SK-N-SH (cell line): ENCODE results near the gene GARIN1A. TPM values are rescaled to one million over a fixed set of nuclear protein-coding genes. Genes with fewer than 3 reads are reported as not detected.

Source experiments
- CTCF ChIA-PET: fragments of 300-600, 350-600 bp; formaldehyde crosslinking; extraction: SDS; loops from one replicate; lab custom pipeline; 2021; lab: Yijun Ruan, JAX
- POLR2A ChIA-PET: fragments of 350-600 bp; sonication (Branson Sonifier 250); formaldehyde crosslinking; extraction: SDS; loops from one replicate; lab custom pipeline; 2020; ENCODE audit warnings: antibody characterized with exemption, inconsistent platforms; lab: Yijun Ruan, JAX
- DNase-seq: peaks from one replicate; pipeline ENCODE4 v3.0.0; 2012
- H2AFZ ChIP-seq: fragments of 200-600 bp; sonication (generic); 2 replicates; pipeline ENCODE4 v1.8.1; 2016; ENCODE audit warnings: antibody characterized with exemption, mild to moderate bottlenecking, low read depth
- H3F3A ChIP-seq: fragments of 200-600 bp; sonication (generic); replicated peaks from 2 replicates; pipeline ENCODE3; 2016; ENCODE audit warnings: antibody characterized with exemption, mild to moderate bottlenecking; ENCODE audit not compliant: insufficient read depth
- H3K27ac ChIP-seq, 2 experiments: fragments of 200-500 bp in 1 of 2; fragments of 200-600 bp in 1 of 2; sonication (Bioruptor generic) in 1 of 2; sonication (generic), shearing (Covaris generic) in 1 of 2; 2 replicates each; pipeline versions ENCODE4 v1.5.1 to v1.6.1; 2014 to 2016; ENCODE audit warnings: low read depth in 2 of 2, inconsistent platforms in 1 of 2, low read length in 1 of 2, mild to moderate bottlenecking in 1 of 2, mixed read lengths in 1 of 2
- H3K27me3 ChIP-seq: fragments of 200-600 bp; sonication (generic), shearing (Covaris generic); 2 replicates; pipeline ENCODE4 v1.6.1; 2016; ENCODE audit warnings: mixed run types; ENCODE audit not compliant: insufficient read depth
- H3K36me3 ChIP-seq, 2 experiments: fragments of 200-500 bp in 1 of 2; fragments of 200-600 bp in 1 of 2; sonication (Bioruptor generic) in 1 of 2; sonication (generic) in 1 of 2; replicated peaks in 1 of 2; 2 replicates each; pipeline versions ENCODE3 to v1.5.1; 2014 to 2016; ENCODE audit warnings: low read length in 1 of 2, mild to moderate bottlenecking in 1 of 2; ENCODE audit not compliant: insufficient read depth in 2 of 2, control insufficient read depth in 1 of 2
- H3K4me1 ChIP-seq, 2 experiments: fragments of 200-500 bp in 1 of 2; fragments of 200-600 bp in 1 of 2; sonication (Bioruptor generic) in 1 of 2; sonication (generic), shearing (Covaris generic) in 1 of 2; 2 replicates each; pipeline versions ENCODE4 v1.5.1 to v1.6.1; 2014 to 2016; ENCODE audit warnings: low read depth in 1 of 2, low read length in 1 of 2, mixed run types in 1 of 2; ENCODE audit not compliant: insufficient read depth in 2 of 2, control insufficient read depth in 1 of 2
- H3K4me2 ChIP-seq: fragments of 200-600 bp; sonication (generic), shearing (Covaris generic); 2 replicates; pipeline ENCODE4 v1.6.1; 2017; ENCODE audit warnings: mixed run types
- H3K4me3 ChIP-seq, 2 experiments: fragments of 200-500 bp in 1 of 2; fragments of 200-600 bp in 1 of 2; sonication (Bioruptor generic) in 1 of 2; sonication (generic), shearing (Covaris generic) in 1 of 2; 2 replicates each; pipeline versions ENCODE4 v1.5.1 to v1.8.1; 2014 to 2016; ENCODE audit warnings: low read depth in 2 of 2, inconsistent platforms in 1 of 2, low read length in 1 of 2, mild to moderate bottlenecking in 1 of 2, mixed read lengths in 1 of 2, moderate library complexity in 1 of 2
- H3K79me2 ChIP-seq: fragments of 200-600 bp; sonication (generic); 2 replicates; pipeline ENCODE4 v1.8.1; 2017; ENCODE audit warnings: mild to moderate bottlenecking; ENCODE audit not compliant: insufficient read depth
- H3K9ac ChIP-seq: fragments of 200-600 bp; sonication (generic); 2 replicates; pipeline ENCODE4 v1.6.1; 2017; ENCODE audit warnings: mixed run types
- H3K9me2 ChIP-seq: fragments of 200-600 bp; sonication (generic); 2 replicates; pipeline ENCODE4 v1.6.1; 2017; ENCODE audit warnings: mixed run types
- H3K9me3 ChIP-seq: fragments of 200-600 bp; sonication (generic); 2 replicates; pipeline ENCODE4 v1.6.1; 2017; ENCODE audit warnings: mixed run types, mild to moderate bottlenecking, moderate library complexity
- H4K20me1 ChIP-seq: fragments of 200-600 bp; sonication (generic); 2 replicates; pipeline ENCODE4 v1.6.1; 2017; ENCODE audit warnings: mild to moderate bottlenecking, mixed run types; ENCODE audit not compliant: insufficient read depth
- CHD2 ChIP-seq: fragments of 150-350 bp; IDR thresholded peaks from 2 replicates; pipeline ENCODE4 v1.6.1; 2018; ENCODE audit warnings: low read length; ENCODE audit not compliant: partially characterized antibody
- EZH2phosphoT487 ChIP-seq: fragments of 200-600 bp; sonication (generic); IDR thresholded peaks from 2 replicates; pipeline ENCODE4 v1.6.1; 2017; ENCODE audit warnings: low read depth, mixed run types, mild to moderate bottlenecking, antibody characterized with exemption, moderate library complexity, borderline replicate concordance
- FOXJ3 ChIP-seq: sonication (generic); formaldehyde crosslinking; IDR thresholded peaks from 2 replicates; pipeline ENCODE4 v1.5.1; 2020; ENCODE audit warnings: mild to moderate bottlenecking, missing genetic modification reagents
- GATA2 ChIP-seq: sonication (generic); formaldehyde crosslinking; IDR thresholded peaks from 2 replicates; pipeline ENCODE4 v1.5.0; 2020; ENCODE audit warnings: mild to moderate bottlenecking, missing genetic modification reagents
- RAD21 ChIP-seq: IDR thresholded peaks from 2 replicates; pipeline ENCODE4 v1.6.1; 2012; ENCODE audit warnings: mild to moderate bottlenecking, low read length
- RCOR1 ChIP-seq: fragments of 150-350 bp; IDR thresholded peaks from 2 replicates; pipeline ENCODE4 v1.6.1; 2017; ENCODE audit warnings: antibody characterized with exemption, low read length
- REST ChIP-seq: IDR thresholded peaks from 2 replicates; pipeline ENCODE4 v1.6.1; 2012; ENCODE audit warnings: mild to moderate bottlenecking, low read depth, low read length, moderate library complexity
- SIN3A ChIP-seq: IDR thresholded peaks from 2 replicates; pipeline ENCODE4 v1.6.1; 2012; ENCODE audit warnings: low read depth, mild to moderate bottlenecking, low read length, moderate library complexity, borderline replicate concordance
- SMC3 ChIP-seq: IDR thresholded peaks from 2 replicates; pipeline ENCODE4 v1.6.1; 2012; ENCODE audit warnings: low read depth, low read length, improper control_type of control experiment
- TAF1 ChIP-seq: IDR thresholded peaks from 2 replicates; pipeline ENCODE4 v1.6.1; 2012; ENCODE audit warnings: low read depth, mild to moderate bottlenecking, low read length, moderate library complexity, borderline replicate concordance
- YY1 ChIP-seq: IDR thresholded peaks from 2 replicates; pipeline ENCODE4 v1.4.0; 2012; ENCODE audit warnings: low read depth, mild to moderate bottlenecking
- WGBS: methylation state at CpG from one replicate; pipeline ENCODE4 v1.1.6; 2017; ENCODE audit warnings: low lambda C conversion rate; 5-methylcytosine and 5-hydroxymethylcytosine counted together
- polyA plus RNA-seq, 3 experiments: library from polyadenylated mRNA; depleted of rRNA; stranded (reverse); fragments of >200 nt; gene quantifications; 2 replicates each; pipeline ENCODE4 v1.2.3, GENCODE V29; 2012
- TF ChIP-seq, protein P1 (sequence below): IDR thresholded peaks from 2 replicates; pipeline ENCODE4 v1.4.0; 2012; ENCODE audit warnings: low read depth
- TF ChIP-seq, protein P2 (sequence below): fragments of 150-350 bp; IDR thresholded peaks from 2 replicates; pipeline ENCODE4 v1.6.1; 2017; ENCODE audit warnings: antibody characterized with exemption, low read length, low read depth, borderline replicate concordance
- TF ChIP-seq, protein P3 (sequence below): fragments of 200-600 bp; sonication (generic); IDR thresholded peaks from 2 replicates; pipeline ENCODE4 v1.6.1; 2017; ENCODE audit warnings: antibody characterized with exemption, mild to moderate bottlenecking, moderate library complexity

Gene GARIN1A
- polyA plus RNA-seq, 1 of the 3 experiments (the other 2 are of a cell fraction): 1.2 TPM

GRCh38 chr7:128694738-128695137, 22.6 kb downstream of the GARIN1A start:
- no peak for DNase-seq
- no peaks in the 10 kb centered on the region for H3K36me3 ChIP-seq
- 54% methylated on average over 2 of the region's 2 CpGs for WGBS
- H3K4me1 ChIP-seq: no peaks in the 10 kb centered on the region; a peak in 1 of 4 replicates
- no peak overlapping the region for H3K9ac ChIP-seq
- no peak overlapping the region for H3K4me3 ChIP-seq
- POLR2A ChIA-PET: no interaction called here
- TF ChIP-seq SIN3A (no peak), FOXJ3 (CRISPR knock-in tag) (no peak), YY1 (no peak), REST (no peak), CHD2 (no peak), SMC3 (no peak)
- TF ChIP-seq, protein P1, sequence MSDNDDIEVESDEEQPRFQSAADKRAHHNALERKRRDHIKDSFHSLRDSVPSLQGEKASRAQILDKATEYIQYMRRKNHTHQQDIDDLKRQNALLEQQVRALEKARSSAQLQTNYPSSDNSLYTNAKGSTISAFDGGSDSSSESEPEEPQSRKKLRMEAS: no peak
- TF ChIP-seq, protein P2, sequence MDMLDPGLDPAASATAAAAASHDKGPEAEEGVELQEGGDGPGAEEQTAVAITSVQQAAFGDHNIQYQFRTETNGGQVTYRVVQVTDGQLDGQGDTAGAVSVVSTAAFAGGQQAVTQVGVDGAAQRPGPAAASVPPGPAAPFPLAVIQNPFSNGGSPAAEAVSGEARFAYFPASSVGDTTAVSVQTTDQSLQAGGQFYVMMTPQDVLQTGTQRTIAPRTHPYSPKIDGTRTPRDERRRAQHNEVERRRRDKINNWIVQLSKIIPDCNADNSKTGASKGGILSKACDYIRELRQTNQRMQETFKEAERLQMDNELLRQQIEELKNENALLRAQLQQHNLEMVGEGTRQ: no peak
- no peaks in the 10 kb centered on the region for H3K9me2 ChIP-seq
- H3K79me2 ChIP-seq: no peaks in the 10 kb centered on the region
- H4K20me1 ChIP-seq: no peaks in the 10 kb centered on the region
- no peak overlapping the region for H3K4me2 ChIP-seq
- no peak overlapping the region for H3K27ac ChIP-seq
- H3K9me3 ChIP-seq: no peaks in the 10 kb centered on the region
- peaks cover 6% of the 10 kb centered on the region; the same call in 1 of the 2 replicates for H3K27me3 ChIP-seq
- H2AFZ ChIP-seq: no peak overlapping the region
- CTCF ChIA-PET: interaction anchor here (1.1 kb wide), 2 partner anchors 22 to 189 kb away, joined by 3 to 5 read pairs; partner anchors contain the start of gene GARIN1A
- peaks cover 4% of the 10 kb centered on the region for H3F3A ChIP-seq

DNA sequence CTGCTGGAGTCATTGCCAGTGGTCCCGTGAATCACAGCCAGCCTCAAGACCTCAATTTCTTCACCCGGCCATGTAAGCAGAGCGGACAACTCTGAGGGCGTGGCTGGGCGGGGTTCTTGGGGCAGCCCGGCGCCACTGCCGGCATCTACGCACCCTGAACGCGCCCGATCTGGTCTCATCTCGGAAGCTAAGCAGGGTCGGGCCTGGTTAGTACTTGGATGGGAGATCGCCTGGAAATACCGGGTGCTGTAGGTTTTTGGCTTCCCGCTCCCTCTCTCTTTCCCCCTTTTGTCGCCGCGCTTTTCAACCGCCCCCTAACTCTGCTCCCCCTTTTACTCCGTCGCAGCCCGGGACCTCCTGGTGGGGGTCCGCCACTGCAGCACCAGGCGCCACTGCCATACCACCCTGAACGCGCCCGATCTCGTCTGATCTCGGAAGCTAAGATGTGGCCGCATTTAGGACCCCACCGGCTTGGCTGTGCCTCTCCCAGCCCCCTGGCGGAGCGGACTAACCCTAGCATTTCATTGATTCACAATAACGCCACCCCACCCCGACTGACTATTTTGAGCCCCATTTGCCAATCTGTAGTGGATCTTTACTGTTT, 25.3 kb downstream of the GARIN1A start:
- Histone ChIP-seq H3K36me3 (no peaks in the 10 kb centered on the region), H3K9ac (peak overlapping the region; percentile 51), H3K27me3 (peaks cover 6% of the 10 kb centered on the region; the same call in 1 of the 2 replicates), H3K27ac (no peak overlapping the region), H3K4me3 (peak overlapping the region; percentile 54 to 60), H3K79me2 (no peaks in the 10 kb centered on the region), H4K20me1 (no peaks in the 10 kb centered on the region), H3K9me2 (no peaks in the 10 kb centered on the region), H3K9me3 (no peaks in the 10 kb centered on the region), H2AFZ (peak overlapping the region; percentile 90), H3F3A (no peaks in the 10 kb centered on the region), H3K4me1 (no peaks in the 10 kb centered on the region; a peak in 1 of 4 replicates), H3K4me2 (peak overlapping the region; percentile 80)
- ChIA-PET CTCF (interaction anchor here (0.6 to 2.5 kb wide), 18 partner anchors 10 to 395 kb away, joined by 3 to 15 read pairs (median 4); partner anchors contain the start of gene GARIN1A), POLR2A (interaction anchor here (0.5 to 0.6 kb wide), 2 partner anchors 246 to 251 kb away, joined by 4 to 5 read pairs; no protein-coding TSS in a partner anchor)
- WGBS: 6% methylated on average over 26 of the region's 37 CpGs
- peak; percentile 89 for DNase-seq
- TF ChIP-seq TAF1 (0 out of 2 replicates have a peak, but pooled peaks have one; percentile 10), RCOR1 (no peak), CHD2 (peak; percentile 30), GATA2 (CRISPR knock-in tag) (peak; percentile 43; the same call in 1 of the 2 replicates), RAD21 (peak; percentile 32; the same call in 1 of the 2 replicates), SIN3A (peak; percentile 42; the same call in 1 of the 2 replicates), SMC3 (0 out of 2 replicates have a peak, but pooled peaks have one; percentile 9), EZH2phosphoT487 (no peak)
- TF ChIP-seq, protein P3, sequence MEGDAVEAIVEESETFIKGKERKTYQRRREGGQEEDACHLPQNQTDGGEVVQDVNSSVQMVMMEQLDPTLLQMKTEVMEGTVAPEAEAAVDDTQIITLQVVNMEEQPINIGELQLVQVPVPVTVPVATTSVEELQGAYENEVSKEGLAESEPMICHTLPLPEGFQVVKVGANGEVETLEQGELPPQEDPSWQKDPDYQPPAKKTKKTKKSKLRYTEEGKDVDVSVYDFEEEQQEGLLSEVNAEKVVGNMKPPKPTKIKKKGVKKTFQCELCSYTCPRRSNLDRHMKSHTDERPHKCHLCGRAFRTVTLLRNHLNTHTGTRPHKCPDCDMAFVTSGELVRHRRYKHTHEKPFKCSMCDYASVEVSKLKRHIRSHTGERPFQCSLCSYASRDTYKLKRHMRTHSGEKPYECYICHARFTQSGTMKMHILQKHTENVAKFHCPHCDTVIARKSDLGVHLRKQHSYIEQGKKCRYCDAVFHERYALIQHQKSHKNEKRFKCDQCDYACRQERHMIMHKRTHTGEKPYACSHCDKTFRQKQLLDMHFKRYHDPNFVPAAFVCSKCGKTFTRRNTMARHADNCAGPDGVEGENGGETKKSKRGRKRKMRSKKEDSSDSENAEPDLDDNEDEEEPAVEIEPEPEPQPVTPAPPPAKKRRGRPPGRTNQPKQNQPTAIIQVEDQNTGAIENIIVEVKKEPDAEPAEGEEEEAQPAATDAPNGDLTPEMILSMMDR: peak; percentile 54
- TF ChIP-seq, protein P1: peak; percentile 60; the same call in 1 of the 2 replicates
